GM12873 (cell line): Measurements from ENCODE around the gene ATP2B3.

Experiments
- CTCF ChIP-seq: IDR thresholded peaks from 2 replicates; pipeline ENCODE4 v1.5.1; 2012; ENCODE audit warnings: low read depth, mild to moderate bottlenecking, moderate library complexity, low read length, control low read depth; ENCODE audit not compliant: insufficient read depth; ENCODE audit errors: missing control alignments

Gene ATP2B3

GRCh38 chrX:153596981-153597750, 79.7 kb downstream of the ATP2B3 start:
- TF ChIP-seq CTCF: no peak

- no peak for TF ChIP-seq CTCF
These were observed 81.2 kb downstream of the ATP2B3 start, which contains the start of gene CCNQ for GRCh38 chrX:153598541-153599191. TSS of gene CCNQ (minus strand) at chrX:153599139. CDS start at chrX:153599073, 66 bp downstream.

GRCh38 chrX:153599192-153600031, 82.0 kb downstream of the ATP2B3 start:
- TF ChIP-seq CTCF: no peak

- no peak for TF ChIP-seq CTCF
These were observed 82.6 kb downstream of the ATP2B3 start for GRCh38 chrX:153600032-153600373.

- no peak for TF ChIP-seq CTCF
These were observed 83.5 kb downstream of the ATP2B3 start for GRCh38 chrX:153600921-153601320.

DNA sequence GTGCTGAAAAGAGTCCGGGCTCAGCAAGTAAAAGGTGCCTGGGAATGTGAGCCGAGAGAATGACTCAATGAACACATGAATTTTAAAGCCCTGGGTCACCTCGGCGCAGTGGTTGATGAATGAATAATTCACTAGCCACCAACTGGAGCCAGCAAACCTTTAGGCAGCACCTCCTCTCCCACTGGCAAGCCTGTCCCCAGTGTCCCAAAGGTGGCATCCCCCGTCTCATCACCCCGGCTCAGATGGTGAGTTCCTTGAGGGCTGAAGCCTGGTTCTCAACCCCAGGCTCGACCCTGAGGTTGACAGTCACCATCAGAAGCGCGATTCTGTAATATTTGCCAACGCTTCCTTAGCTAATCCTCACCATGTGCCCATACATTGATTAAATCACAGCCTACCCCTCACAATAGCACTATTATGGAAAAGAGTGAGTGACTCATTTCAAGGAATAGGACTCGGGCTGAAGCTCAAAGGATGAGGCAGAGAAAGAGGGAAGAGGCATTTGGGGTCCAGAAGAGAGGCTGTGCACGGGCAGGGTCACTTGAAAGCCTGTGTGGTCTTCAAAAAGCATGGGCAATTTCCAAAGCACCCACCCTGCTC, 84.2 kb downstream of the ATP2B3 start:
- TF ChIP-seq CTCF: no peak
